SKM-1 treated with dmso at 0.1 percent for 144 hours (cell line): ENCODE results near the gene CD300LB.
"Not testable (repeated sequence)": the region's sequence is repeated elsewhere in the genome, so short reads cannot be mapped to it uniquely, and the experiment has no call there.

ENCODE experiments used
- DNase-seq: peaks from one replicate; lab custom pipeline; 2025; ENCODE audit not compliant: unreplicated experiment; lab: John Stamatoyannopoulos, UW

Gene CD300LB

DNA sequence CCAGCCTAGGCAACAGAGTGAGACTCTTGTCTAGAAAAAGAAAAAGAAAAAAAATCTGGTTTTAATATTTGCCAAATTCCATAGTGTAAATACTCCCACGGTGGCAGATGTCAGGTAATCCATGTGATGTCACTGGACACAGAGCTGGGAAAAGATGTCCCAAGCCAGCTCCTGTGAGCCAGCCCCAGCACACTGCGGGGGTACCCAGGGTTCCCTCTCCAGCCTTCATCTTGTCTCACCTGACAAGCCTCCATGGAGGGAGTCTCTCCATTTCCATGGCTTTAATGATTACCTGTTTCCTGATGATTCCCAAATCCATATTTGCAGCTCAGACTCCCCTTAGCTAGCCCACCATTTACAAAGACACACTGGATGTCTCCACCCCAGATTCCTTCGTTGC, 4.6 kb downstream of the CD300LB start:
- DNase-seq, result no peak

GRCh38 chr17:74525781-74526288, 5.4 kb downstream of the CD300LB start:
- no peak for DNase-seq

- DNase-seq, result no peak
These were observed 5.9 kb downstream of the CD300LB start for GRCh38 chr17:74525465-74525725.

- DNase-seq, result no peak
These were observed 6.4 kb downstream of the CD300LB start for GRCh38 chr17:74524653-74525464.

DNA sequence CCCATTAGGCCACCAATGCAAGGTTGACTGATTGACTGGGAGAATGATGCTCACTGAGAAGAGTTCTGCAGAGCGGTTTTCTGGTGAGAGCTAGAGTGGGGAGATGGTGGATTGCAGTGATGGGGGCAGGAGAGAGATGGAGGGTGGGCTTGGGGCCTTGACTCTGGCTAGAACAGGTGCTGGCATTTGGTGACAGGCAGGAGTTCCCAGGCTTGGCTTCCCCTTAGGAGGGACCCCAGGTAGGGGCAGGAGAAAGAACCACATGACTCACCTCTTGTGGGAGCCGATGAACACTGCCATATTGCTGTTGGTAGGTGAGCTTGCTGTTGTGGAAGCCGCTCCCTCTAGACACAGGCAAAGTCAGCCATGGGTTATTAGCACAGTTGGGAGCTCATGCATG, 8.0 kb downstream of the CD300LB start:
- DNase-seq, result no peak

DNA sequence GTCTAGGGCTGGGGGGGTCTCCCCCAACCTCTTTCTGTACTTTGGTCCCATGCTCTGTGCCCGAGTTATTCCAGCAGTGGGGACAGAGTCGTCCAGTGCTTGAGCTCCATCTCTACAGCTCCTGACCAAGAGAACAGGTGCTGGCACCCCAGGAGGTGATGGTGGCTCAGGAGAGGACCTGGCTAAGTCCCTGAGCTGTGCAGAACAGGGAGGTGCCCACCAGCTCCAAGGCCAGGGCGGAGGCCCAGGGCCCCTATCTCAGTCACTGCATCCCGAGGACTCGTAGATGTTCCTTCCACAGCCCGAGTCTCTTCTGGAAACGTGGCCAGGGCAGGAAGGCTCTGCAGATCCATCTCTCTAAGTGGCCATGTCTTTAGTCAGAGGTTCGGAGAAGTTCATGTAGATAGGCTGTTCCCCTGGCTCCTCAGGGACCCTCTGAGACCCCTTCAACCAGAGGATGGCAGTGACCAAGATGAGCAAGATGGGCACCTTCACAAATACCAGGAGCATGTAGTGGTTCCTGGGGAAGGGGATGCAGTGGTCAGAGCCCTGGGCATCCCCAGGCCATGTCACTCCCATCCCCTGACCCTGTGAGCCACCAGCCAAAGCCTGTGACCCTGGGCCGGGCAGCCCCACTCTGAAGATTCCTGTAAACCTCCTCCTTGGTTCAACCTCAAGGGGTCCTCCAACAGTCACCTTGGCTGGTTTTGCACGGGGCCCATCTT, 8.7 kb downstream of the CD300LB start:
- no peak for DNase-seq

GRCh38 chr17:74521701-74522201, 9.5 kb downstream of the CD300LB start:
- DNase-seq, result peak; percentile 82

DNA sequence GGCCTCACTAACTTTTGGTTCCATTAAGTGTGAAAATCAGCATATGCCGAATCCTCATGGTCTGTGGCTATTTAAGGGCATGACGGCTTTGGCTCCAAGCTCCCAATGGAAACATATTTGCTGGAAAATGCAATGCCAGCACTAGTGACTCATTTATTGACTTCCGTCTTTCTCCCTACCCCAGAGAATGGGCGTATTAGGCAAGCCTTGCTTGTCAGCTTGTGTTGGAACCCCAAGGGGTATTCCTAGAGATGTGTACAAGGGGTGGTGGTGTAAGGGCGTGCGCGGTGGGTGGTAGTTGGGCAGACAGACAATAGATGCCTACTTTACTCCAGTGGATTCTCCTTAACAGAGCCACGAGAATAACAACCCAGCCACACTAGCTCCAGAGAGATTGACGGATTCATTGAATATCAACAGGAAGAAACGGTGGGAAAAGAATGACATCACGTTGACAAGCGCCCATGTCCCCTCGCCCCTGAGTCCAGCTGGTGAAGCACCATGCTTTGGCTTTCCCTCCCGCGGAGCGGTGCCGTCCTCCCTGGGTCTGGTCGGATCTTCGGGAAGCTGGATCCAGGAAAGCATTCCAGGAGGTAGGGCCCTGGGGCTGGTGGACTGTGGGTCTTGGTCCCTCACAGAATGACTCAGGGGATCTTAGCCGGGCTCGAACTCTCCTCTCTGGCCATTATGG, 10.3 kb downstream of the CD300LB start:
- DNase-seq, result peak; percentile 60

DNA sequence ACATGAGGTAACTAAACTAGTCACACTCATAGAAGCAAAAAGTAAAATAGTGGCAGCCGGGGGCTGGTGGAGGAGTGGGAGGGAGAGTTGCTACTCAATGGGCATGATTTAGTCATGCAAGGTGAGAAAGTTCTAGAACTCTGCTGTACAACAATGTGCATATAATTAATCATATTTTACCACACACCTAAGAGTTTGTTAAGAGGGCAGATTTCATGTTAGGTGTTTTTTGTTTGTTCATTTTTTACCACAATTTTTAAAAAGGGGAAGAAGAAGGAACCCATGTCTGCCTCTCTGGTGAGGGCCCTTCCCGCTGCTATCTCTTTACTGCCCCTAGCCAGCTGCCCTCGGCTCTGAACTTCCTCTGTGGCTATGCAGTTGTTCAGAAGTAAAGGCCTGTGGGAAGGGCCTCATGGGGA, 11.2 kb downstream of the CD300LB start:
- peak; percentile 92 for DNase-seq

- DNase-seq, result not testable (repeated sequence)
These were observed 12.8 kb downstream of the CD300LB start for GRCh38 chr17:74518413-74518981.

DNA sequence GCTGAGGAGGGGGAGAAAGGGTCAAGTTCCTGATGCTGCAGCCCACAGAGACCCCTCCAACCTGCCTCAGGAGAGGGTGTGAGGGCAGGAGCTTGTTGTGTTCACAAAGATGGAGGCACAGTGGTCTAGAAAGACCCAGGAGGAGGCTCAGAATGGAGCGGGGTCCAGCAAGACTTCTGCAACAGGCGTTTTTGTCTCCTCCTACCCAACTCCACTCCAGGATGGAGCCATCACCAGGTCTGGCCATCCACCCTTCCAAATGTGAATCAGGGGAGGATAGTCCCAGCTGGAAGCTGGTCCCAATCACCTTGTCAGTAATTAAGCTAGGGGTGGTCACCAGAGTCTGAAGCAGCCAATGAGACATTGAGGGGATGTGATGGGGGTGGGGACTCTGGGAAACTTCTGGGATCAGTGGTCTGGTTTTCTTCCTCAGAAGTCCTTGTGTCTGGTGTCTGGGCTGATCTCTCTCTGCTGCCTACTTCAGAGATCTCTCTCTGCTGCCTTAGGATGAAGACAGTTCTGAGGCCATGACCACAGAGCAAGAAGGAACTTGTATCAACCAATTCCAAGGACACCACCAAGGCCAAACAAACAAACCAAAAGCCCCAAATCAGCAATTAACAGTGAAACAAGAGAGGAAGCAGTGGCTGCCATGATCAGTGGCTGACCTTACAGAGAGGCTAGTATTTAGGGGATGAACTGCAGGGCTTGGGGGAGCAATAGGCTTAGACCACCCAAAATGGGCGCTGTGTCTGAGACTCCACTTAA, 14.5 kb downstream of the CD300LB start:
- DNase-seq, result no peak

- no peak for DNase-seq
These were observed 15.3 kb downstream of the CD300LB start for GRCh38 chr17:74515941-74516340.

GRCh38 chr17:74514632-74515334, 16.5 kb downstream of the CD300LB start:
- no peak for DNase-seq

- no peak for DNase-seq
These were observed 17.2 kb downstream of the CD300LB start for GRCh38 chr17:74513987-74514631.

- peak; percentile 85 for DNase-seq
These were observed 18.6 kb downstream of the CD300LB start for GRCh38 chr17:74512624-74513091.

GRCh38 chr17:74512036-74512435, 19.2 kb downstream of the CD300LB start:
- DNase-seq, result no peak

DNA sequence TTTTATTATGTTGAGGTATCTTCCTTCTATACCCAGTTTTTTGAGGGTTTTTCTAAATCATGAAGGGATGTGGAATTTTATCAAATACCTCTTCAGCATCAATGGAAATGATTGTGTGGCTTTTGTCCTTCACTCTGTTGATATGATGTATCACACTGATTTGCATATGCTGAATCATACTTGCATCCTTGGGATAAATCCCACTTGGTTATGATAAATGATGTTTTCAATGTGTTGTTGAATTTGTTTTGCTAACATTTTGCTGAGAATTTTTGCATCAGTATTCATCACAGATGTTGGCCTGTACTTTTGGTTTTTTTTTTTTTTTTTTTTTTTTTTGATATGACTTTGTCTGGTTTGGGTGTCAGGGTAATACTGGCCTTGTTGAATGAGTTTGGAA, 23.1 kb downstream of the CD300LB start:
- no peak for DNase-seq

DNA sequence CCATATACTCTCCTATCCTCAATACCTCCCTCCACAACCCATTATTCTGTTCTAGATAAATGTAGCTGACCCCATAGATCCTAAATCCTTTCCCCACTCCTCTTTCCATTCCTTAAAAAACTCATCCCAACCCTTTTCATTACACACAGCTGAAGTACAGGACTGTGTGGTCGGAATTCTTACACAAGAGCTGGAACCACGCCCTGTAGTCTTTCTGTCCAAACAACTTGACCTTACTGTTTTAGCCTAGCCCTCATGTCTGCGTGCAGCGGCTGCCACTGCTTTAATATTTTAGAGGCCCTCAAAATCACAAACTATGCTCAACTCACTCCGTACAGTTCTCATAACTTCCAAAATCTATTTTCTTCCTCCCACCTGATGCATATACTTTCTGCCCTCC, 27.3 kb downstream of the CD300LB start:
- DNase-seq, result not testable (repeated sequence)

DNA sequence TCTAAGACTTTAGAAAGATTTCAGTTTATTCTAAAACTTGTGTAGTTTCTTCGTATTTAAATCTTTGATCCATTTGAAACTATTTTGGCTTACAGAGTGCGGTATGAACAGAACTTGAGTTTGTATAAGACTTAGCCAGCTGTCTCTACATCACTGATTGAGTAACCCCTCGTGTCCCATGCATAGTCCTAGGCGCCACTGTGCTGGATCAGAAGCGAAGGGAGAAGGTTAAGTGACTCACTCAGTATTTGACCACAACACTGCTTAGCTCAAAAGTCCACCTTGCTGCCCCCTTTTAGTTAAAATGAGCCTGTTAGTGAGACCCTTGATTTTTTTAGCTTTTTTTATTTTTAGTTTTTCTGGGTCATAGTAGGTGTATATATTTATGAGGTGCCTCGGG, 28.4 kb downstream of the CD300LB start:
- DNase-seq, result no peak
